Measurements from ENCODE around the gene RANBP10.

RANBP10 gene

DNA sequence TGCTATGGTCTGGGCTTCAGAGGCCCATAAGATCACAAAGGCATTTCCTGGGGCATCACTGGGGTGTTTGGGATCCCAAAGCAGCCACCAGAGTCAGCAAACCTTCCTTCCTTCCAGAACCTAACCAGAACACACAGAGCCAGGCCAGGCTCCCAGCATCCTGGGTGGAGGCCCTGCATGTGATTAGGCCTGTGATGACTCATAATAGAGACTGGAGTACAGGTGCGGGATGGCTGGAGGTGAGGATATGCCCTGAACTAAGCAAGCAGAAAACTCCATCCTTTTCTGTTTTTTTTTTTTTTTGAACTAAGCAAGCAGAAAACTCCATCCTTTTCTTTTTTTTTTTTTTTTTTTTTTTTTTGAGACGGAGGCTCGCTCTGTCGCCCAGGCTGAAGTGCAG, 69.5 kb downstream of the RANBP10 start:
- no peak for DNase-seq

DNA sequence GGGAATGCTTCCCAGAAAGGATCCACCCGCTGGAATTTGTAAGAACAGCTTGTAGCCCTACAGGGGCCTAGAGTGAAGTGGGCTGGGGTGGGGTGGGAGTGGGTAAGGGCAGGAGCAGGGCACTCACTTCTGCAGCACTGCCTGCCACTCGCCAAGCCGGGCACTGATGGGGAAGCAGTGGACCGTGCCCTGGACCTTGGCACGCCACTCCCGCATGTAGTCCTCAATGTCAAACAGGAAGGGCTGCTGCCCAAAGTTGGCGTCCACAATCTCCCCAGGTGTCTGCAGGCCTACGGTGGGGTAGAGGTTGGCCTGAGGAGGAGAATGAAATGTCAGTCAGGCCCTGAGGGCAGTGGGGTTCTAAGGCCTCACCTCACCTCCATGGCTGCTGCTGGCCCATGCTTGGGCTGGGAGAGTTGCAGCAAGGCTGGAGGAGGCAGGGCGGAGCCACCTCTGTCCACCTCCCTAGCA, 71.6 kb downstream of the RANBP10 start:
- no peak for DNase-seq

GRCh38 chr16:67733734-67734470, 72.5 kb downstream of the RANBP10 start:
- DNase-seq: no peak

DNA sequence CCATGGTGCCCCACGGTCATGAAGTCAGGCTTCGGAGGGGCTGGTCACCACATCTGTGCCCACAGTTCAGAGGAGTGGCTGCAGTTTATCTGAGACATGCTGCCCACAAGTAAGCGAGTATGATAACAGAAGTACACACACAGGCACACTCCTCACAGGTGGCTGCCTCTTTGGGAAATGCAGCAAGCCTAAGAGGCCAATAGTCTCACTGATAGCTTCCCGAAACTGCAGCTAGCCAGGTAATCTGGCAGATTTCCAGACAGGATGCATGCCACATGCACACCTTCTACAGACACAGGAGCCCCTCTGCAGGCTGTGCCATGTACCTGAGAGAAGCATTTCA, 74.6 kb downstream of the RANBP10 start:
- no peak for DNase-seq

GRCh38 chr16:67731071-67731752, 75.1 kb downstream of the RANBP10 start:
- DNase-seq: no peak

DNA sequence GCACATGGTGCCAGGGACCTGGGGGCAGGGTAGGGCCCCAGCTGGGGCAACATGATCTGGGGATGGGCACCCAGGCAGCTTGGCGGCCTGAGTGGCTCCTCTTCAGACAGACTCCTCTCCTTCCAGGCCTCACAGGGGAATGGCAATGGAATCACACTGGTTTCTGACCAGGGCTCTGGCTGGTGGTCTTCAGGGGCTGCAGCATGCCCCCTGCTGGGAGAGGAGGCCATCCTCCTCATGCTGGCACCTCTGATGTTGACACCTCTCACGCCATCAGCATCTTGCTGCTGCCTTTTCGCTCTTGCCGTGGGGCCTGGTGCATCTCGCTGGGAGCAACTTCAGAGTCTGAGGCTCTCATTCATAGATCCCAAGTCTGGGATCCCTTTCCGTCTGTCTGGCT, 76.0 kb downstream of the RANBP10 start:
- DNase-seq: no peak

- DNase-seq: no peak
These were observed 76.6 kb downstream of the RANBP10 start for GRCh38 chr16:67729636-67730248.

GRCh38 chr16:67727521-67728485, 78.6 kb downstream of the RANBP10 start:
- no peak for DNase-seq

DNA sequence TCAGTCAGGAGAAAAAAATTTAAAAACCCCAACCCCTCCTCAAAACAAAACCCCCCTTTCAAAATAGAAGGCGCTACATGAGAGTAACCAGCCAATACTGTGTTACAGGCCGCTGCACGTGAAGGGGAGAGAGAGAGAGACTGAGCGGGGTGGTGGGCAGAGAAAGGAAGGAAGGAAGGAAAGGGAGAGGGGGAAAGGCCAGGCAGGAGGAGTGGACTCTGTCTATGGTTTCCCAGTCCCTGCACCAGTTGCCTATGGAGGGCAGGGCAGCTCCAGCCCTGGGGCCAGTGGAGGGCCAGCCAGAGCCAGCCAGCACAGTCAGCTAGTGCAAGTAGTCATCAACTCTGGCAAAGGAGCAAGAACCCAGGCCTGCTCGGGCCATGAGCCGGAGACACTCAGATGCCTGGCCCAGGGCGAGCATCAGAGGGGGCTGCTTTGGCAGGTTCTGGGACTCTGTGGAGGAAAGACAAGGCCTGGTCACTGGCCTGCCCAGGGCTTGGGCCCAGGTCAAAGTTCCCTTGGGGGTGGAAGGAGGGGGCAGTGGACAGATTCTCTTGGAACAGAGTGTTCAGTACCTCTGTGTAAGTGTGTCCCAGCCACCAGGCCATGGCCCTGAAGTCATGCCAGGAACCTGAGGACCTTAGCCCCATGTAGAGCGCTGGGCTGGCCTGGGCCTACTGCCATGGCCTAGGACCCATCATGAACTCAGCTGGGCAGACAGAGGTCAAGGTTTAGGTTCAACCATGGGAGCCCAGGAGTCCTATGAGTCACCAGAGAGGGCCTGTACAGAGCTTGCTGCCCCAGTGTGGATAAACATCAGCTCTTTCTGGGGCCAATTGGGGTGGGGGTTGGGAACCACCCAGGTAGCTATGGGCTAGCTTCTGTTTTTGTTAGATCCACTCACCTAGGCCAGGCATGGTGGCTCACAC, 80.0 kb downstream of the RANBP10 start:
- DNase-seq: no peak

GRCh38 chr16:67723911-67724305, 82.5 kb downstream of the RANBP10 start:
- DNase-seq: no peak

DNA sequence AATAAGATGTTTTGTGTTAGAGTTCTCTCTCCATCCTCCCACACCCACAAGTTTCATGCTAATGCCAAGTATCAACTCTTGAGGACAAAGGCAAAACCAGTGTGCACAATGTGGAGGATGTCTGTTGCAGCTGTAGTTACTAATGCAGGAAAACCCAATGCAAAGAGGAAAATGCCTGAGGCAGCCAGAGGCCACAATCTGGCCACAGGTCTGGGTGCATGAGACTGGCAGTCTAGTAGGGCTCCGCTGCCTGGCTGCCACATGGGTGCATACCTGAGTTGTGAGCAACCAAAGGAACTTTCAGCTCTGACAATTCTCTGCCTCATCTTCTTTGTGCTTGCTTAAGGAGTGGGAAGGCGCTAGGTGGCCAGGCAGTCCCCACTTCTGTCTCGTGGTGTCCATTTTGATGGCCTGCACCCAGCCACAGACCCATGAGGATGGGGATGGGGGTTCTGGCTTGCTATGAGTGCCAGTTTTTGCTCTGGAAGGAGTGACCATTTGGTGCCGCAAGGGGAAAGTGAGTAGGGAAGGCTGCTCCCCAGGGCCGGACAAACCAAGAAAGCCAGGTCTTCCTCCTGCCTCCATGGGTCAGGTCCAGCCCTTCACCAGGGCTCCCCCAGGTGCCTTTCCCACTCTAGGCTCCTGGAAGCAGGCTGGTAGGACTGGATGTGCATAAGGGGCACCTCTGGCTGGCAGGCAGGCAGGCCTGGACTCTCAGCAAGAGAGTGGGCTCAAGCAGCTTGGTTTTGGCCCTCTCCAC, 83.0 kb downstream of the RANBP10 start:
- no peak for DNase-seq

GRCh38 chr16:67720236-67720635, 86.1 kb downstream of the RANBP10 start:
- no peak for DNase-seq

DNA sequence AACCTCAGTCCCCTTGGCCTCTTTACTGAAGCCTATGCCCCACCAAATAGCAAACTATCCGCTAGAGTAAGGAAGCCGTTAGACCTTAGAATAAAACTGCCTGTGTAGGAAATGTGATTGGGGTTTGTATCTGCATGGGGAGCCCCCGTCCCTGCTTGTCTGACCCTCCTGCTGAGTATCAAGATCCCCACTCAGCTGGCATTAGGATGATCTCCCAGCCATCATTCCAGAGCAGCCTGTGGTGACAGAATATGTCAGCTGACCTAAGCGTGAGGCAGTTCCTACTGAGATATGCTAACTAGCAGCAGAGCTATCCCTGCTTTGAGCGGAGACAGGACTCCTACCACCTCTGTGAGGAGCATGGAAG, 86.6 kb downstream of the RANBP10 start:
- DNase-seq: peak; percentile 34 to 39

DNA sequence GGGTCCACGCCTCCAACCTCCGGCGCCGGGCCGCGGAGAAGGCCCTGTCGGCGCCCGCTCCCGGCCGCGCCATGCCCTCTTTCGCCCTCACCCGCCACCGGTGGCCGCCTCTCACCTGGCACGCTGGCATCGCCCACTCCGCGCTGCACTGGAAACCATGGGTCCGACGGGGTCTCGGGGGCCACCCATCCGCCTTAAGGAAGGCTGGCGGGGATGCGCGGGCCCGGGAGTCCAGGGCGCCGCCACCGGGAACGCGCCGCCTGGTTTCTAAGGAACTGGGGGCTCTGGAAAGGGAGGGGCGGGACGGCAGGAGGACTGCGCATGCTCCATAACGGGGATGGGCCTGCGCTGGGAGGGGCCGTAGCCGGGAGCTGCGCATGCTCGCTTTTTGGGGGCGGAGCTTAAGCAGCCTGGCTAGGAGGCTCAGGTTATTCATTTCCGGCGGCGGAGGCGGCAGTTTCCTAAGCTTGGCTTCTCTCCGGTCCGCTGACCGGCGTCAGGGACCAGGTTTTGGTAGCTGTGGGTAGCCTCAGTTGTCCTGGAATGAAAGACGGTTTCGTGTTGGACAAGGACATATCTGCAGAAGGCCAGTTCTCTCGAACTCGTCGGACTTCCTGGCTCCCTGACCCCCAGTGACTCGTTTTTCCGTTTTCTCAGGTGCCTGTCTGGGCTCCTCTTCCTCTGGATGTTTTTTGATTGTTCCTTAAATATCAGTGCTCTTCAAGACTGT, 87.1 kb downstream of the RANBP10 start, which contains the start of gene GFOD2:
Gene GFOD2, minus strand, starts transcription at position 269 of the 730 bp plus-strand sequence. CDS start 33,601 bp downstream, outside the sequence.
- peak; percentile 90 to 94 for DNase-seq

- DNase-seq: no peak
These were observed 87.7 kb downstream of the RANBP10 start for GRCh38 chr16:67718668-67719047.

DNA sequence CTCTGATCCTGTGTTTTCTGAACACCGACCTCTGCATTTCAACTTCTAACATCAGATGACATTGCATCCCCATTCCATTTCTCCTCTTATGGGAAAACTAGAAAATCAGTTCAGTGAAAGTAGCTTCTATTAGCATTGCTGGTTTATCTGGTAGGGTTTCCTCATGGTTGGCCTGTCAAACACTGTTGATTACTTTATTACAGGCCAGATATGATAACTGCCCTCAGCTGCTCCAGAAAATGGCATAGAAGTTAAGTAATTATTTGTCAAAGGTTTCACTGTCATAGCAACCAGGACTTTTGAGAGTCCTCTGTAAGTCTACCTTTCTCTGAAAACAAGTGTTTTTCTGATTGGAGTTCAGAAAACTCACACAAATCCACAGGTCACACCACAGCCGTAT, 90.3 kb downstream of the RANBP10 start:
- DNase-seq: no peak

DNA sequence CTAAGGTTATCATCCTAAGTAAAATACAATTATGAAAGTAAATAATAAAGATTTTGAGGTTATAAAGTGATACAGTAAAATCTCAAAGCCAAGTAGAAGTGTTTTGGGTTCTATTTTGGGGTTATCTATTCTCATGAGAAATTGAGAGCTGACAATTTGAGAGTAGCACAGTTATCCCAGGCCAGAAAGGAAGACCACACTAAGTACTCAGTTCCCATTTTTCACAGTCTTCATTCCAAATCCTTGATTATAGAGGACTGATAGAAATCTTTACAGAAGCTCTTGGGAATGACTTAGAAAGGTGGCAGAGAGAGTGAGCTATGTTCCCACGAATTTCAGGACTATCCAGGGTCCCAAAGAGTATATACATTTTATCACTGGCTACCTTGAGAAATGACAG, 91.8 kb downstream of the RANBP10 start:
- no peak for DNase-seq

- DNase-seq: no peak
These were observed 92.6 kb downstream of the RANBP10 start for GRCh38 chr16:67713647-67714273.

DNA sequence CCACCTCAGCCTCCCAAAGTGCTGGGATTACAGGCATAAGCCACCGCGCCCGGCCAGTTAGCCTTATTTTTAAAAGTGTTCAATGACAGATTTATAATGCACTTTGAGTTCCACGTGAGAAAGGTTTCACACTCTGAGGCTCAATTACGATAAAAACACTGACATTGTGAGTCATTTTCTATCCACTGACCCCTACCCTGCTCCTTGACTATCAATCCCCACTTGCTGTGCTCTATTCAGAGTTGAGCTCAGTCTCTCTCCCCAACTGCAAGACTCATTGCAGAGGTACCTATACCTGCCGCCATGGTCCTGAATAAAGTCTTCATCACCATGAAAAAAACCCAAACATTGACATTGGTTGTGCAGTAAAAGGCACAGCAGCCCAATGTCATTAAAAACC, 95.8 kb downstream of the RANBP10 start:
- no peak for DNase-seq

GRCh38 chr16:67709050-67709449, 97.3 kb downstream of the RANBP10 start:
- DNase-seq: no peak

Data from hippocampal formation (tissue), 2 donors.